CD4-positive, alpha-beta T cell (primary cell): ENCODE data around the gene ADK. TPM values are rescaled to one million over a fixed set of nuclear protein-coding genes. Genes with fewer than 3 reads are reported as not detected.

ENCODE experiments used
- ATAC-seq: fragments of 200-7000 bp; cut with Tn5 transposase; one replicate; pipeline ENCODE4 v1.10.0; 2022; ENCODE audit warnings: mild to moderate bottlenecking; ENCODE audit not compliant: poor library complexity
- CTCF ChIA-PET: fragments of 350-600 bp; sonication (Branson Sonifier 250); formaldehyde crosslinking; loops from one replicate; lab custom pipeline; 2021; ENCODE audit warnings: antibody characterized with exemption, inconsistent platforms; lab: Charles Lee
- POLR2A ChIA-PET: fragments of 350-600 bp; sonication (Branson Sonifier 250); formaldehyde crosslinking; loops from one replicate; lab custom pipeline; 2021; ENCODE audit warnings: antibody characterized with exemption, inconsistent platforms; lab: Charles Lee
- DNase-seq, 14 experiments: peaks; one replicate each; pipeline ENCODE4 v3.0.0-alpha.2; 2013 to 2020; ENCODE audit warnings: mixed read lengths in 2 of 14
- H3K27ac ChIP-seq, 2 donors: one replicate each; pipeline versions ENCODE4 v1.5.1 to v1.7.0; 2013; ENCODE audit warnings: low read length in 2 of 2, low read depth in 1 of 2, mild to moderate bottlenecking in 1 of 2
- H3K27me3 ChIP-seq, 2 experiments: 1 replicate in 1 of 2; 2 replicates in 1 of 2; pipeline versions ENCODE4 v1.6.1 to v1.7.0; 2013; ENCODE audit warnings: low read length in 2 of 2, control low read depth in 1 of 2, mild to moderate bottlenecking in 1 of 2, moderate library complexity in 1 of 2; ENCODE audit not compliant: insufficient read depth in 2 of 2, control insufficient read depth in 1 of 2
- H3K36me3 ChIP-seq: one replicate; pipeline ENCODE4 v1.6.1; 2013; ENCODE audit warnings: low read length, control low read depth; ENCODE audit not compliant: insufficient read depth
- H3K4me1 ChIP-seq: one replicate; pipeline ENCODE4 v1.6.1; 2013; ENCODE audit warnings: low read length, control low read depth; ENCODE audit not compliant: insufficient read depth
- H3K4me3 ChIP-seq: one replicate; pipeline ENCODE4 v1.5.1; 2013; ENCODE audit warnings: mild to moderate bottlenecking, low read length, moderate library complexity
- H3K9me3 ChIP-seq, 2 experiments: 1 replicate in 1 of 2; 2 replicates in 1 of 2; pipeline versions ENCODE4 v1.6.1 to v1.7.0; 2013; ENCODE audit warnings: low read length in 2 of 2, mild to moderate bottlenecking in 2 of 2, control low read depth in 1 of 2, moderate library complexity in 1 of 2; ENCODE audit not compliant: control insufficient read depth in 1 of 2, insufficient read depth in 1 of 2
- H3K27ac Mint-ChIP-seq: one replicate; pipeline ENCODE4 v1.8.0; 2020; ENCODE audit warnings: mixed read lengths
- H3K27me3 Mint-ChIP-seq: one replicate; pipeline ENCODE4 v1.8.0; 2021; ENCODE audit warnings: mixed read lengths
- H3K36me3 Mint-ChIP-seq: one replicate; pipeline ENCODE4 v1.8.0; 2021; ENCODE audit warnings: low read depth, mixed read lengths
- H3K4me1 Mint-ChIP-seq: one replicate; pipeline ENCODE4 v1.8.0; 2021; ENCODE audit warnings: low read depth, mixed read lengths
- H3K4me3 Mint-ChIP-seq: one replicate; pipeline ENCODE4 v1.8.0; 2020; ENCODE audit warnings: mild to moderate bottlenecking, mixed read lengths
- H3K9me3 Mint-ChIP-seq: one replicate; pipeline ENCODE4 v1.8.0; 2020; ENCODE audit warnings: mixed read lengths
- intact Hi-C, 2 experiments: fragments of 100-400 bp; cut with DNase I in 1 of 2; cut with micrococcal nuclease in 1 of 2; formaldehyde crosslinking; loops; one replicate each; pipeline versions ENCODE4 v1.15.1 to v1.9.0; 2023 to 2025; cut with DNase I, micrococcal nuclease
- total RNA-seq, 174 experiments: library from RNA in 2 of 174; stranded (reverse) in 2 of 174; gene quantifications; one replicate each; pipeline ENCODE4 v1.2.3 and lab custom pipeline; 2021 to 2026
- TF ChIP-seq, protein P1 (sequence below): fragments of 200-600 bp; IDR thresholded peaks from one replicate; pipeline ENCODE4 v1.8.0; 2022; ENCODE audit warnings: antibody characterized with exemption, mild to moderate bottlenecking

Gene ADK
- total RNA-seq, 2 experiments from 2014 or later, result 15.3 to 17.6 TPM

- TF ChIP-seq, protein P1, sequence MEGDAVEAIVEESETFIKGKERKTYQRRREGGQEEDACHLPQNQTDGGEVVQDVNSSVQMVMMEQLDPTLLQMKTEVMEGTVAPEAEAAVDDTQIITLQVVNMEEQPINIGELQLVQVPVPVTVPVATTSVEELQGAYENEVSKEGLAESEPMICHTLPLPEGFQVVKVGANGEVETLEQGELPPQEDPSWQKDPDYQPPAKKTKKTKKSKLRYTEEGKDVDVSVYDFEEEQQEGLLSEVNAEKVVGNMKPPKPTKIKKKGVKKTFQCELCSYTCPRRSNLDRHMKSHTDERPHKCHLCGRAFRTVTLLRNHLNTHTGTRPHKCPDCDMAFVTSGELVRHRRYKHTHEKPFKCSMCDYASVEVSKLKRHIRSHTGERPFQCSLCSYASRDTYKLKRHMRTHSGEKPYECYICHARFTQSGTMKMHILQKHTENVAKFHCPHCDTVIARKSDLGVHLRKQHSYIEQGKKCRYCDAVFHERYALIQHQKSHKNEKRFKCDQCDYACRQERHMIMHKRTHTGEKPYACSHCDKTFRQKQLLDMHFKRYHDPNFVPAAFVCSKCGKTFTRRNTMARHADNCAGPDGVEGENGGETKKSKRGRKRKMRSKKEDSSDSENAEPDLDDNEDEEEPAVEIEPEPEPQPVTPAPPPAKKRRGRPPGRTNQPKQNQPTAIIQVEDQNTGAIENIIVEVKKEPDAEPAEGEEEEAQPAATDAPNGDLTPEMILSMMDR, result no peak
- Histone ChIP-seq H3K27me3 (no peaks in the 10 kb centered on the region), H3K4me1 (no peaks in the 10 kb centered on the region), H3K9me3 (peaks cover 0 to 9% of the 10 kb centered on the region in 2 experiments), H3K4me3 (no peak overlapping the region), H3K27ac (no peak overlapping the region), H3K36me3 (no peaks in the 10 kb centered on the region)
- DNase-seq (no peak), ATAC-seq (no peak)
- Mint-ChIP-seq H3K4me3 (no peak overlapping the region), H3K27ac (no peak overlapping the region), H3K9me3 (no peaks in the 10 kb centered on the region), H3K4me1 (peaks cover 14% of the 10 kb centered on the region), H3K36me3 (peaks cover 17% of the 10 kb centered on the region), H3K27me3 (no peaks in the 10 kb centered on the region)
- intact Hi-C loops, result no loop called here
- POLR2A ChIA-PET, result interaction anchor here (1.5 kb wide), 1 partner anchor 62 kb away, joined by 3 read pairs; no protein-coding TSS in a partner anchor
- CTCF ChIA-PET, result interaction anchor here (0.8 kb wide), 1 partner anchor 36 kb away, joined by 3 read pairs; no protein-coding TSS in a partner anchor
These were observed 499.6 kb downstream of the ADK start for GRCh38 chr10:74650613-74651012.

DNA sequence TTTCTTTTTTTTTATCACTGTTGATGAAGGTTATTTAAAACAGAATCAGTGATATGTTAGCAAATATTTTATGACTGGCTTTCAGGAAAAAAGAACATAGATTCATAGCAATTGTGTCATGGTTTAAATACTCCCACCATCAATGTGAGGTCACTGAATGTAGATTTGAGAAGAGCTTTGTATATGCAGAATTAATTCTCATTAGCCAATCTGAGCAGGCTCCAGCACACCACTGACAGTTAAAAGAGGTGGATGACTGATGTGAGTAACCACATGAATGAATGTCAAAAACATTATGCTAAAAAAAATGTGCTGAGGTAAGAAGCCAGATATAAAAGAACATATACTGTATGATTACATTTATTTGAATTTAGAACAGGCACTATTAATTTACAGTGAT, 500.5 kb downstream of the ADK start:
- POLR2A ChIA-PET, result no interaction called here
- Mint-ChIP-seq H3K27ac (no peak overlapping the region), H3K4me3 (no peak overlapping the region), H3K36me3 (peaks cover 17% of the 10 kb centered on the region), H3K4me1 (peaks cover 14% of the 10 kb centered on the region), H3K27me3 (no peaks in the 10 kb centered on the region), H3K9me3 (no peaks in the 10 kb centered on the region)
- Histone ChIP-seq H3K27me3 (no peaks in the 10 kb centered on the region), H3K27ac (no peak overlapping the region), H3K36me3 (no peaks in the 10 kb centered on the region), H3K4me1 (no peaks in the 10 kb centered on the region), H3K4me3 (no peak overlapping the region), H3K9me3 (peaks cover 0 to 9% of the 10 kb centered on the region in 2 experiments)
- intact Hi-C loops, result no loop called here
- TF ChIP-seq, protein P1, result no peak
- CTCF ChIA-PET, result interaction anchor here (0.8 kb wide), 1 partner anchor 37 kb away, joined by 3 read pairs; no protein-coding TSS in a partner anchor
- DNase-seq, result peak in 2 of 14 experiments; percentile 3 to 15
- ATAC-seq, result peak; percentile 69

GRCh38 chr10:74652664-74653063, 501.6 kb downstream of the ADK start:
- no peaks in the 10 kb centered on the region for H3K9me3 Mint-ChIP-seq
- ATAC-seq, result no peak
- H3K4me1 Mint-ChIP-seq, result peaks cover 14% of the 10 kb centered on the region
- no peak for DNase-seq
- no peaks in the 10 kb centered on the region for H3K27me3 Mint-ChIP-seq
- Histone ChIP-seq H3K9me3 (peaks cover 0 to 9% of the 10 kb centered on the region in 2 experiments), H3K27me3 (no peaks in the 10 kb centered on the region), H3K4me1 (no peaks in the 10 kb centered on the region), H3K27ac (no peak overlapping the region), H3K4me3 (no peak overlapping the region), H3K36me3 (no peaks in the 10 kb centered on the region)
- peaks cover 17% of the 10 kb centered on the region for H3K36me3 Mint-ChIP-seq
- intact Hi-C loops, result no loop called here
- ChIA-PET POLR2A (no interaction called here), CTCF (interaction anchor here (0.6 kb wide), 1 partner anchor 14 kb away, joined by 3 read pairs; no protein-coding TSS in a partner anchor)
- no peak overlapping the region for H3K27ac Mint-ChIP-seq
- TF ChIP-seq, protein P1, result no peak
- H3K4me3 Mint-ChIP-seq, result no peak overlapping the region
